ENCODE results near the gene ACKR1. TPM values are rescaled to one million over a fixed set of nuclear protein-coding genes. Genes with fewer than 3 reads are reported as not detected.

Gene ACKR1
- total RNA-seq, 1 donor from 2014 or later, result 642 TPM

GRCh38 chr1:159173320-159173719 lies 31.4 kb upstream of the ACKR1 start:
- no peak for DNase-seq (ENCODE audit: low spot score in 2 of 2)
- Histone ChIP-seq H3K9me3 (no peaks in the 10 kb centered on the region), H3K36me3 (no peaks in the 10 kb centered on the region), H3K4me3 (no peak overlapping the region), H3K27me3 (peaks cover 4% of the 10 kb centered on the region), H3K4me1 (no peaks in the 10 kb centered on the region), H3K27ac (no peak overlapping the region)
- TF ChIP-seq CTCF (IDR thresholded peaks at IDR 0.05), result no peak
- intact Hi-C loops (cut with DNase I), result no loop called here

- Histone ChIP-seq H3K4me3 (no peak overlapping the region), H3K36me3 (no peaks in the 10 kb centered on the region), H3K4me1 (no peaks in the 10 kb centered on the region), H3K27me3 (peaks cover 4% of the 10 kb centered on the region), H3K27ac (no peak overlapping the region), H3K9me3 (no peaks in the 10 kb centered on the region)
- no peak for TF ChIP-seq CTCF (IDR thresholded peaks at IDR 0.05)
- DNase-seq (ENCODE audit: low spot score in 2 of 2), result no peak
- intact Hi-C loops (cut with DNase I), result no loop called here
Observed at GRCh38 chr1:159175571-159175970, 29.1 kb upstream of the ACKR1 start.

GRCh38 chr1:159177272-159177907 lies 27.3 kb upstream of the ACKR1 start:
- Histone ChIP-seq H3K36me3 (no peaks in the 10 kb centered on the region), H3K27ac (no peak overlapping the region), H3K4me1 (no peaks in the 10 kb centered on the region), H3K4me3 (no peak overlapping the region), H3K9me3 (no peaks in the 10 kb centered on the region), H3K27me3 (no peaks in the 10 kb centered on the region)
- TF ChIP-seq CTCF (IDR thresholded peaks at IDR 0.05), result no peak
- no peak for DNase-seq (ENCODE audit: low spot score in 2 of 2)
- intact Hi-C loops (cut with DNase I), result no loop called here

- no peak for DNase-seq (ENCODE audit: low spot score in 2 of 2)
- Histone ChIP-seq H3K4me1 (no peaks in the 10 kb centered on the region), H3K27me3 (no peaks in the 10 kb centered on the region), H3K36me3 (no peaks in the 10 kb centered on the region), H3K27ac (no peak overlapping the region), H3K4me3 (no peak overlapping the region), H3K9me3 (no peaks in the 10 kb centered on the region)
- no peak for TF ChIP-seq CTCF (IDR thresholded peaks at IDR 0.05)
- intact Hi-C loops (cut with DNase I), result no loop called here
Observed at GRCh38 chr1:159179906-159180305, 24.8 kb upstream of the ACKR1 start.

- no peak overlapping the region for H3K4me3 ChIP-seq
- no peak for TF ChIP-seq CTCF (IDR thresholded peaks at IDR 0.05)
- H3K27ac ChIP-seq, result no peak overlapping the region
- no peaks in the 10 kb centered on the region for H3K9me3 ChIP-seq
- no peaks in the 10 kb centered on the region for H3K4me1 ChIP-seq
- H3K27me3 ChIP-seq, result no peaks in the 10 kb centered on the region
- intact Hi-C loops (cut with DNase I), result no loop called here
- no peaks in the 10 kb centered on the region for H3K36me3 ChIP-seq
- DNase-seq (ENCODE audit: low spot score in 2 of 2), result no peak
Observed at GRCh38 chr1:159180516-159180915, 24.2 kb upstream of the ACKR1 start.

Data from ascending aorta (tissue), 2 donors.